Endothelial cell of umbilical vein (primary cell): Measurements from ENCODE around the gene PXN. TPM values are rescaled to one million over a fixed set of nuclear protein-coding genes. Genes with fewer than 3 reads are reported as not detected.

Experiments
- BruUV-seq: library from RNA; stranded (reverse); fragments of 400-500 nt; replicated peaks from 2 replicates; lab custom pipeline; 2021; lab: Mats Ljungman, UMichigan
- CTCF ChIA-PET: fragments of 300-600, 350-600 bp; sonication (Branson Sonifier 250); formaldehyde crosslinking; loops from one replicate; lab custom pipeline; 2021; ENCODE audit warnings: antibody characterized with exemption, inconsistent platforms; lab: Charles Lee
- POLR2A ChIA-PET: fragments of 300-600, 350-600 bp; sonication (Branson Sonifier 250); formaldehyde crosslinking; loops from one replicate; lab custom pipeline; 2021; ENCODE audit warnings: antibody characterized with exemption, inconsistent platforms; lab: Charles Lee
- DNase-seq: peaks from one replicate; pipeline ENCODE4 v3.0.0-alpha.2; 2011; ENCODE audit warnings: low read depth, low spot score
- FAIRE-seq: peaks from 2 replicates; lab custom pipeline; 2011; peaks lifted over from hg19 to GRCh38; lab: Jason Lieb, UNC
- H2AFZ ChIP-seq: 2 replicates; pipeline ENCODE4 v1.6.0; 2012; ENCODE audit warnings: low read depth, low read length, control low read depth, inconsistent platforms
- H3K27ac ChIP-seq: 2 replicates; pipeline ENCODE4 v1.5.1; 2011; ENCODE audit warnings: low read depth, mild to moderate bottlenecking, control low read depth, low read length, moderate library complexity; ENCODE audit not compliant: insufficient read depth
- H3K27me3 ChIP-seq, 2 experiments: 2 replicates each; pipeline versions ENCODE4 v1.6.0 to v1.6.1; 2011; ENCODE audit warnings: low read length in 2 of 2, mixed read lengths in 1 of 2; ENCODE audit not compliant: control insufficient read depth in 2 of 2, insufficient read depth in 2 of 2
- H3K36me3 ChIP-seq, 2 experiments: 2 replicates in 1 of 2; 3 replicates in 1 of 2; pipeline ENCODE4 v1.5.1; 2011; ENCODE audit warnings: low read length in 2 of 2, mild to moderate bottlenecking in 1 of 2, moderate library complexity in 1 of 2; ENCODE audit not compliant: control insufficient read depth in 2 of 2, insufficient read depth in 2 of 2; ENCODE audit errors: extremely low read depth in 1 of 2
- H3K4me1 ChIP-seq: 3 replicates; pipeline ENCODE4 v1.5.1; 2011; ENCODE audit warnings: mild to moderate bottlenecking, low read length; ENCODE audit not compliant: control insufficient read depth, insufficient read depth; ENCODE audit errors: extremely low read depth
- H3K4me2 ChIP-seq: 2 replicates; pipeline ENCODE4 v1.6.1; 2011; ENCODE audit warnings: low read length, control low read depth, mixed read lengths; ENCODE audit not compliant: insufficient read depth
- H3K4me3 ChIP-seq, 3 experiments: fragments of 200-600 bp in 1 of 3; sonication (generic), shearing (Covaris generic) in 1 of 3; replicated peaks in 1 of 3; 2 replicates each; pipeline ENCODE4 v1.5.1; 2011 to 2016; ENCODE audit warnings: control low read depth in 3 of 3, low read length in 3 of 3, mild to moderate bottlenecking in 2 of 3, inconsistent platforms in 1 of 3, low read depth in 1 of 3, moderate library complexity in 1 of 3; ENCODE audit not compliant: insufficient read depth in 1 of 3
- H3K79me2 ChIP-seq: 2 replicates; pipeline ENCODE4 v1.6.0; 2012; ENCODE audit warnings: low read length, inconsistent platforms; ENCODE audit not compliant: control insufficient read depth, insufficient read depth
- H3K9ac ChIP-seq: replicated peaks from 2 replicates; pipeline ENCODE3; 2011; ENCODE audit warnings: low read length, control low read depth; ENCODE audit not compliant: insufficient read depth; ENCODE audit errors: extremely low read depth
- H3K9me1 ChIP-seq: replicated peaks from 3 replicates; pipeline ENCODE4 v1.6.0; 2011; ENCODE audit warnings: mild to moderate bottlenecking, low read length; ENCODE audit not compliant: control insufficient read depth, insufficient read depth; ENCODE audit errors: extremely low read depth
- H3K9me3 ChIP-seq: replicated peaks from 2 replicates; pipeline ENCODE4 v1.5.1; 2012; ENCODE audit warnings: low read length, inconsistent platforms; ENCODE audit not compliant: control insufficient read depth, insufficient read depth
- H4K20me1 ChIP-seq: replicated peaks from 2 replicates; pipeline ENCODE3; 2011; ENCODE audit warnings: mild to moderate bottlenecking, low read length; ENCODE audit not compliant: control insufficient read depth, insufficient read depth; ENCODE audit errors: extremely low read depth
- CTCF ChIP-seq, 2 donors: IDR thresholded peaks; 1 replicate in 1 of 2; 2 replicates in 1 of 2; pipeline ENCODE4 v1.5.1; 2011; ENCODE audit warnings: low read length in 2 of 2, mild to moderate bottlenecking in 2 of 2, moderate library complexity in 2 of 2, control low read depth in 1 of 2, inconsistent platforms in 1 of 2, low read depth in 1 of 2; ENCODE audit not compliant: insufficient read depth in 1 of 2; ENCODE audit errors: extremely low read depth in 1 of 2
- EZH2 ChIP-seq: IDR thresholded peaks from 2 replicates; pipeline ENCODE4 v1.6.1; 2012; ENCODE audit warnings: borderline replicate concordance, low read depth, mild to moderate bottlenecking, moderate library complexity, low read length, inconsistent platforms; ENCODE audit not compliant: severe bottlenecking
- FOS ChIP-seq: IDR thresholded peaks from 2 replicates; pipeline ENCODE4 v1.6.1; 2011; ENCODE audit warnings: mild to moderate bottlenecking, low read length, moderate library complexity, borderline replicate concordance; ENCODE audit not compliant: insufficient read depth
- GATA2 ChIP-seq: IDR thresholded peaks from 2 replicates; pipeline ENCODE4 v1.7.0; 2011; ENCODE audit warnings: low read depth, mild to moderate bottlenecking, moderate library complexity, mixed read lengths, low read length; ENCODE audit not compliant: insufficient read length, insufficient read depth
- JUN ChIP-seq: IDR thresholded peaks from 2 replicates; pipeline ENCODE4 v1.6.1; 2011; ENCODE audit warnings: borderline replicate concordance, low read depth; ENCODE audit not compliant: insufficient read length, insufficient read depth
- MYC ChIP-seq: IDR thresholded peaks from one replicate; pipeline ENCODE4 v1.6.1; 2011; ENCODE audit warnings: mild to moderate bottlenecking, low read depth, low read length
- POLR2A ChIP-seq: IDR thresholded peaks from 2 replicates; pipeline ENCODE4 v1.6.1; 2012; ENCODE audit warnings: low read depth, mild to moderate bottlenecking, control low read depth, low read length
- POLR2AphosphoS5 ChIP-seq: IDR thresholded peaks from 2 replicates; pipeline ENCODE4 v1.6.1; 2012; ENCODE audit warnings: low read depth, mild to moderate bottlenecking, control low read depth, low read length, moderate library complexity; ENCODE audit not compliant: insufficient read depth
- dilution Hi-C: fragments of 300-500 bp; cut with MboI; formaldehyde crosslinking; loops from one replicate; pipeline ENCODE4 v1.15.0; 2019; ENCODE audit warnings: low sequenced_read_pairs; ENCODE audit not compliant: extremely low pct_ligation_motif_present
- intact Hi-C: fragments of 100-400 bp; cut with micrococcal nuclease; formaldehyde crosslinking; loops from one replicate; pipeline ENCODE4 v1.10.0; 2022
- polyA plus RNA-seq, 4 experiments: library from polyadenylated mRNA; depleted of rRNA in 3 of 4; stranded (reverse) in 3 of 4; unstranded in 1 of 4; fragments of >200 nt; gene quantifications; 2 replicates each; pipeline versions ENCODE4 v1.2.1 to v1.2.3, GENCODE V29; 2011 to 2012; ENCODE audit warnings: missing spikeins in 1 of 4
- total RNA-seq: library from RNA; stranded (reverse); gene quantifications from 2 replicates; pipeline ENCODE4 v1.2.3, GENCODE V29; 2021
- TF ChIP-seq, protein P1 (sequence below): IDR thresholded peaks from 2 replicates; pipeline ENCODE4 v1.6.1; 2011; ENCODE audit not compliant: insufficient read depth, insufficient read length

Gene PXN
- total and polyA plus RNA-seq, 2 donors (not counting 3 experiments of a cell fraction or from before 2014, with no cell fraction given): 132 to 258 TPM

DNA sequence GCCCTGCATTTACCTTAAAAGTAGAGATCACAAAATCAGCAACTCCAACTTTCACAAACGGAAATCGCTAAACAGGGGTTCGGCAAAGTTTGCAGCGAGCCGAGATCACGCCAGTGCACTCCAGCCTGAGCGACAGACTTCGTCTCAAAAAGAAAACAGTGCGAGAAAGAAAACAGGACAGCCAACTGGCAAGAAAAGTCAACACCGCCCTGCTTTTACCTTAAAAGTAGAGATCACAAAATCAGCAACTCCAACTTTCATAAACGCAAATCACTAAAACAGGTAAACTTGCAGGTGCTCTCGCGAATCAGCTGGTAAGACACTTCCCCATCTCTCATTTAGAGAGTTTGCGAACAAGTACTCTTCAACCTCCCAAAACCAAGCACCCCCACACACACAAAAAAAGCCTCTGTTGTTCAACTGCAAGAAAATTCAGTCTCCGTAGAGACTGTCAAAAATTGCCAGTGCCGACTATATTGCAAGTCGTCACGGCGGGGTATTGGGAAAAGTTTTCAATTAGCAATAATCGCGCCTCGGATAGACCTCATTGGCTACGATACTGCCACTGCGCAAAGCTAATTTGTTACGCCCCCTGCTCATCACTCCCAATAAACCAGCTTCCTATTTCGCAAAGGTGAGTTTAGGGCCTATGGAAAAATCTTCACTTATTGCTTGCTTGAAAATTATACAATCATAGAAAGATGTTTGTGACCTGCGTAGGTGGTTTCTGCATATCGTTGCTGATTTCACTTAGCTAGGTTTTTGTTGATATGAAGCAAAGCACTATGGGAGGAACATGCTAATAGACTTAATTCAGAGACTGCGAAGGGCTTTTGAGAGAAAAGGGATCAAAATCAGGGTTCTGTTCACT lies 27.4 kb upstream of the PXN start, which contains the start of gene RNU4-1:
RNU4-1 (minus strand) TSS at position 577 of the 871 bp plus-strand sequence.
- FAIRE-seq: peak; percentile 85

More for the DNA sequence above, 27.4 kb upstream of the PXN start, which contains the start of gene RNU4-1:
- H3K4me1 ChIP-seq: peaks cover 9% of the 10 kb centered on the region
- no peaks in the 10 kb centered on the region for H3K27me3 ChIP-seq
- no peaks in the 10 kb centered on the region for H3K79me2 ChIP-seq
- H3K4me3 ChIP-seq: peak within 1 kb of the TSS; percentile 22 to 64 (median 45)
- no peaks in the 10 kb centered on the region for H3K9me3 ChIP-seq
- H3K27ac ChIP-seq: peak within 1 kb of the TSS; percentile 100
- H2AFZ ChIP-seq: peak within 1 kb of the TSS; percentile 78
- dilution Hi-C loops: no loop called here
- H3K9me1 ChIP-seq: no peaks in the 10 kb centered on the region
- no peaks in the 10 kb centered on the region for H4K20me1 ChIP-seq
- peak; percentile 89 for DNase-seq
- H3K36me3 ChIP-seq: no peaks in the 10 kb centered on the region
- POLR2A ChIA-PET: interaction anchor here (0.5 to 4.9 kb wide), 19 partner anchors 10 to 125 kb away, joined by 3 to 211 read pairs (median 19); partner anchors contain the start of genes PXN, RPLP0 and SIRT4
- intact Hi-C loops: loop anchor here (1.0 kb wide), 2 partner anchors 9 to 24 kb away; partner anchors contain the start of gene SIRT4
- TSS peak; percentile 53 for BruUV-seq
- peak within 1 kb of the TSS; percentile 81 for H3K4me2 ChIP-seq
- TF ChIP-seq MYC: no peak
- TF ChIP-seq JUN: no peak
- no peak for TF ChIP-seq GATA2
- TF ChIP-seq, protein P1, sequence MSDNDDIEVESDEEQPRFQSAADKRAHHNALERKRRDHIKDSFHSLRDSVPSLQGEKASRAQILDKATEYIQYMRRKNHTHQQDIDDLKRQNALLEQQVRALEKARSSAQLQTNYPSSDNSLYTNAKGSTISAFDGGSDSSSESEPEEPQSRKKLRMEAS: no peak
- TF ChIP-seq EZH2: no peak
- peak; percentile 18 for TF ChIP-seq FOS
- TF ChIP-seq CTCF (IDR thresholded peaks at IDR 0.05; ENCODE audit: extremely low read depth in 1 of 2, insufficient read depth in 1 of 2, low read depth in 1 of 2, low read length in 2 of 2): no peak
- peak; percentile 100 for TF ChIP-seq POLR2AphosphoS5
- peak; percentile 100 for TF ChIP-seq POLR2A
- CTCF ChIA-PET: interaction anchor here (0.9 to 4.9 kb wide), 7 partner anchors 9 to 66 kb away, joined by 3 to 99 read pairs (median 21); partner anchors contain the start of genes PXN and SIRT4
- peak within 1 kb of the TSS; percentile 100 for H3K9ac ChIP-seq
